Ovary (tissue), 9 donors: ENCODE measurements around the gene CTDSP2. TPM values are rescaled to one million over a fixed set of nuclear protein-coding genes. Genes with fewer than 3 reads are reported as not detected.
"Not testable (repeated sequence)": the region's sequence is repeated elsewhere in the genome, so short reads cannot be mapped to it uniquely, and the experiment has no call there.

Experiments
- DNase-seq, 5 donors: peaks; one replicate each; pipeline ENCODE4 v3.0.0-alpha.2; 2019 to 2020
- H3K27ac ChIP-seq, 2 donors: fragments of 200-600 bp; one replicate each; pipeline versions ENCODE4 v1.5.1 to v1.8.0; 2019 to 2022
- H3K27me3 ChIP-seq: fragments of 200-600 bp; one replicate; pipeline ENCODE4 v1.8.0; 2022
- H3K36me3 ChIP-seq: fragments of 200-600 bp; sonication (generic); one replicate; pipeline ENCODE4 v1.5.1; 2019
- H3K4me1 ChIP-seq: one replicate; pipeline ENCODE4 v1.8.1; 2013; ENCODE audit warnings: mild to moderate bottlenecking, moderate library complexity; ENCODE audit not compliant: insufficient read depth
- H3K4me3 ChIP-seq: fragments of 200-600 bp; sonication (generic); one replicate; pipeline ENCODE4 v1.5.1; 2017
- H3K9me3 ChIP-seq, 2 donors: fragments of 200-600 bp in 1 of 2; sonication (generic) in 1 of 2; one replicate each; pipeline versions ENCODE4 v1.5.1 to v1.8.1; 2013 to 2019; ENCODE audit warnings: mild to moderate bottlenecking in 1 of 2, moderate library complexity in 1 of 2
- CTCF ChIP-seq, 3 donors: fragments of 450-650 bp in 2 of 3; fragments of 200-600 bp in 1 of 3; IDR thresholded peaks; one replicate each; pipeline versions ENCODE4 v1.5.1 to v1.8.0; 2016 to 2022; ENCODE audit warnings: antibody characterized with exemption in 3 of 3, mild to moderate bottlenecking in 1 of 3
- EP300 ChIP-seq: sonication (generic); formaldehyde crosslinking; IDR thresholded peaks from one replicate; pipeline ENCODE4 v1.6.1; 2017; ENCODE audit warnings: antibody characterized with exemption
- POLR2A ChIP-seq: fragments of 450-650 bp; IDR thresholded peaks from one replicate; pipeline ENCODE4 v1.6.1; 2017; ENCODE audit warnings: antibody characterized with exemption, mild to moderate bottlenecking, moderate library complexity
- WGBS, 3 donors: extraction: QIAGEN DNeasy Blood & Tissue Kit in 1 of 3; methylation state at CpG; one replicate each; pipeline versions ENCODE4 v1.1.5 to v1.1.7; 2013 to 2017; 5-methylcytosine and 5-hydroxymethylcytosine counted together
- intact Hi-C, 4 donors: fragments of 100-400 bp; cut with DNase I; formaldehyde crosslinking; loops; one replicate each; pipeline versions ENCODE4 v1.11.0 to v1.15.1; 2022 to 2023
- polyA plus RNA-seq, 2 donors: library from polyadenylated mRNA; stranded (reverse); fragments of 200-250 nt in 1 of 2; fragments of 350-450 nt in 1 of 2; fragmentation: Illumina TruSeq in 1 of 2; extraction: RNeasy Lipid Tissue Mini Kit (QIAGEN cat#74804) in 1 of 2; gene quantifications; one replicate each; pipeline ENCODE4 v1.2.3, GENCODE V29; 2013 to 2014
- total RNA-seq, 7 donors: library from RNA; depleted of rRNA in 2 of 7; stranded (reverse); fragments of >200 nt in 2 of 7; fragmentation: NEBNext Ultra II Directional in 3 of 7; extraction: Animal tissue kit (Norgen Biotek cat#: 25700) in 3 of 7; gene quantifications; one replicate each; pipeline versions ENCODE4 v1.1.0 to v1.2.4, GENCODE V29; 2016 to 2023
- donor health status: DM: no; HTN: no; CAD: no; lungs with moderate emphysema.
- donor health status: DM: no; HTN: no; CAD: no.
- donor health status: Bipolar disorder and iron deficiency.
- donor health status: DM: yes; HTN: yes; CAD: no.
- donor health status: DM: no; HTN: no; CAD: no.
- donor health status: DM: yes; HTN: yes; CAD: no.

The CTDSP2 gene
- total and polyA plus RNA-seq, 9 donors, result 73.1 to 212 (median 166) TPM

GRCh38 chr12:57859121-57859520, 12.6 kb upstream of the CTDSP2 start:
- no peaks in the 10 kb centered on the region for H3K27me3 ChIP-seq
- TF ChIP-seq EP300 (no peak), POLR2A (no peak), CTCF (IDR thresholded peaks at IDR 0.05) (no peak)
- H3K9me3 ChIP-seq, result no peaks in the 10 kb centered on the region
- H3K36me3 ChIP-seq, result no peaks in the 10 kb centered on the region
- peaks cover under 1% of the 10 kb centered on the region for H3K4me1 ChIP-seq
- no peak overlapping the region for H3K27ac ChIP-seq
- no peak for DNase-seq
- H3K4me3 ChIP-seq, result no peak overlapping the region
- WGBS, 3 donors, result 90 to 91% (median 91%) methylated on average over 5 of the region's 5 CpGs
- intact Hi-C loops, result no loop called here

- intact Hi-C loops, result not testable (repeated sequence)
Observed at GRCh38 chr12:57858123-57858522, 11.6 kb upstream of the CTDSP2 start.

GRCh38 chr12:57854965-57855364, 8.4 kb upstream of the CTDSP2 start:
- Histone ChIP-seq H3K27ac (no peak overlapping the region), H3K4me1 (peaks cover 6% of the 10 kb centered on the region), H3K4me3 (no peak overlapping the region), H3K27me3 (no peaks in the 10 kb centered on the region), H3K36me3 (no peaks in the 10 kb centered on the region), H3K9me3 (no peaks in the 10 kb centered on the region)
- no peak for TF ChIP-seq CTCF (IDR thresholded peaks at IDR 0.05)
- no peak for TF ChIP-seq POLR2A
- no peak for TF ChIP-seq EP300
- DNase-seq, result no peak
- intact Hi-C loops, result no loop called here
- 67 to 74% (median 69%) methylated on average over 6 of the region's 6 CpGs for whole genome bisulfite sequencing, 3 donors

More at GRCh38 chr12:57858123-57858522, 11.6 kb upstream of the CTDSP2 start:
- H3K4me1 ChIP-seq, DNase-seq, H3K27me3 ChIP-seq, H3K4me3 ChIP-seq, H3K27ac ChIP-seq, H3K36me3 ChIP-seq, H3K9me3 ChIP-seq: not testable (repeated sequence)
- 94 to 98% (median 95%) methylated on average over 7 of the region's 7 CpGs for WGBS, 3 donors

GRCh38 chr12:57853864-57854556, 7.5 kb upstream of the CTDSP2 start:
- 87 to 90% (median 90%) methylated on average over 2 of the region's 2 CpGs for WGBS, 3 donors
- no peak for DNase-seq
- H3K27me3 ChIP-seq, result no peaks in the 10 kb centered on the region
- H3K27ac ChIP-seq, result no peak overlapping the region
- H3K4me1 ChIP-seq, result peaks cover 6% of the 10 kb centered on the region
- intact Hi-C loops, result no loop called here
- no peaks in the 10 kb centered on the region for H3K36me3 ChIP-seq
- no peaks in the 10 kb centered on the region for H3K9me3 ChIP-seq
- TF ChIP-seq CTCF (IDR thresholded peaks at IDR 0.05), result no peak
- no peak for TF ChIP-seq POLR2A
- no peak for TF ChIP-seq EP300
- H3K4me3 ChIP-seq, result no peak overlapping the region
